H1 (cell line): Measurements from ENCODE around the gene CD59. TPM values are rescaled to one million over a fixed set of nuclear protein-coding genes. Genes with fewer than 3 reads are reported as not detected.

Experiments
- CTCF ChIA-PET: fragments of 300-600 bp; sonication (Branson Sonifier 250); formaldehyde crosslinking; loops from one replicate; lab custom pipeline; 2021; ENCODE audit not compliant: partially characterized antibody; lab: Charles Lee
- POLR2A ChIA-PET: fragments of 300-600 bp; sonication (Branson Sonifier 250); formaldehyde crosslinking; loops from one replicate; lab custom pipeline; 2021; ENCODE audit warnings: inconsistent platforms; ENCODE audit not compliant: partially characterized antibody; lab: Charles Lee
- DNase-seq, 2 experiments: peaks; one replicate each; pipeline versions ENCODE4 v3.0.0 to v3.0.0-alpha.2; 2010 to 2022; ENCODE audit warnings: low spot score in 2 of 2, low read depth in 1 of 2, mixed read lengths in 1 of 2
- FAIRE-seq: peaks from 2 replicates; lab custom pipeline; 2011; peaks lifted over from hg19 to GRCh38; lab: Jason Lieb, UNC
- H2AFZ ChIP-seq: 2 replicates; pipeline ENCODE4 v1.8.1; 2012; ENCODE audit warnings: low read length, inconsistent platforms
- H2AK5ac ChIP-seq: 2 replicates; pipeline ENCODE4 v1.6.1; 2013; ENCODE audit warnings: low read depth, low read length
- H2BK120ac ChIP-seq: replicated peaks from 2 replicates; pipeline ENCODE3; 2013; ENCODE audit warnings: low read depth, low read length, inconsistent platforms
- H2BK12ac ChIP-seq: 2 replicates; pipeline ENCODE4 v1.6.1; 2013; ENCODE audit warnings: low read depth, low read length
- H2BK15ac ChIP-seq: 2 replicates; pipeline ENCODE4 v1.6.1; 2013; ENCODE audit warnings: low read length
- H2BK20ac ChIP-seq: 2 replicates; pipeline ENCODE4 v1.6.1; 2013; ENCODE audit warnings: low read length
- H2BK5ac ChIP-seq: 2 replicates; pipeline ENCODE4 v1.6.1; 2013; ENCODE audit warnings: low read depth, low read length
- H3K14ac ChIP-seq: 2 replicates; pipeline ENCODE4 v1.6.1; 2013; ENCODE audit warnings: inconsistent platforms; ENCODE audit not compliant: insufficient read length
- H3K18ac ChIP-seq: 2 replicates; pipeline ENCODE4 v1.6.1; 2013; ENCODE audit warnings: low read length; ENCODE audit errors: extremely low read depth
- H3K23ac ChIP-seq: 2 replicates; pipeline ENCODE4 v1.6.1; 2013; ENCODE audit warnings: inconsistent platforms; ENCODE audit not compliant: insufficient read length
- H3K23me2 ChIP-seq: 2 replicates; pipeline ENCODE4 v1.6.1; 2013; ENCODE audit warnings: low read depth, low read length
- H3K27ac ChIP-seq: 2 replicates; pipeline ENCODE4 v1.6.1; 2011; ENCODE audit warnings: low read depth, low read length, inconsistent platforms
- H3K27me3 ChIP-seq, 4 experiments: replicated peaks in 1 of 4; 1 replicate in 1 of 4; 2 replicates in 3 of 4; pipeline versions ENCODE4 v1.6.1 to v1.8.1; 2011 to 2013; ENCODE audit warnings: low read length in 3 of 4, mild to moderate bottlenecking in 3 of 4, inconsistent platforms in 2 of 4, mixed read lengths in 2 of 4, moderate library complexity in 1 of 4; ENCODE audit not compliant: control insufficient read depth in 3 of 4, insufficient read depth in 3 of 4; ENCODE audit errors: extremely low read depth in 1 of 4
- H3K36me3 ChIP-seq, 4 experiments: 2 replicates each; pipeline versions ENCODE4 v1.6.1 to v1.8.1; 2011 to 2013; ENCODE audit warnings: mild to moderate bottlenecking in 4 of 4, low read length in 3 of 4, moderate library complexity in 2 of 4, control low read depth in 1 of 4, inconsistent platforms in 1 of 4; ENCODE audit not compliant: insufficient read depth in 4 of 4, control insufficient read depth in 2 of 4
- H3K4ac ChIP-seq: replicated peaks from 2 replicates; pipeline ENCODE3; 2013; ENCODE audit warnings: low read length, low read depth, mixed read lengths, inconsistent platforms; ENCODE audit not compliant: insufficient read length
- H3K4me1 ChIP-seq, 4 experiments: replicated peaks in 1 of 4; 1 replicate in 1 of 4; 2 replicates in 3 of 4; pipeline versions ENCODE4 v1.6.1 to v1.8.1; 2011 to 2013; ENCODE audit warnings: low read length in 3 of 4, inconsistent platforms in 2 of 4, mixed read lengths in 1 of 4; ENCODE audit not compliant: insufficient read depth in 4 of 4, control insufficient read depth in 3 of 4
- H3K4me2 ChIP-seq, 2 experiments: 2 replicates each; pipeline versions ENCODE4 v1.6.1 to v1.8.1; 2011 to 2013; ENCODE audit warnings: low read depth in 2 of 2, low read length in 2 of 2, control low read depth in 1 of 2, inconsistent platforms in 1 of 2, mild to moderate bottlenecking in 1 of 2; ENCODE audit not compliant: insufficient read depth in 1 of 2
- H3K4me3 ChIP-seq, 4 experiments: fragments of 200-600, 300-600 bp in 1 of 4; sonication (generic), shearing (Covaris generic), sonication (Bioruptor Twin) in 1 of 4; 2 replicates each; pipeline versions ENCODE4 v1.5.1 to v1.8.1; 2011 to 2016; ENCODE audit warnings: low read length in 4 of 4, low read depth in 3 of 4, control low read depth in 2 of 4, inconsistent platforms in 2 of 4, mild to moderate bottlenecking in 2 of 4, mixed read lengths in 1 of 4, moderate library complexity in 1 of 4; ENCODE audit not compliant: insufficient read depth in 2 of 4; ENCODE audit errors: extremely low read depth in 1 of 4
- H3K56ac ChIP-seq: replicated peaks from 2 replicates; pipeline ENCODE3; 2013; ENCODE audit warnings: low read depth, mild to moderate bottlenecking, mixed read lengths, low read length, inconsistent platforms; ENCODE audit not compliant: insufficient read length
- H3K79me1 ChIP-seq: 2 replicates; pipeline ENCODE4 v1.6.1; 2013; ENCODE audit warnings: low read depth, low read length, control low read depth
- H3K79me2 ChIP-seq, 2 experiments: 2 replicates each; pipeline versions ENCODE4 v1.6.1 to v1.8.1; 2012 to 2013; ENCODE audit warnings: low read length in 2 of 2, mild to moderate bottlenecking in 2 of 2, inconsistent platforms in 1 of 2; ENCODE audit not compliant: insufficient read depth in 2 of 2, control insufficient read depth in 1 of 2
- H3K9ac ChIP-seq, 4 experiments: replicated peaks in 1 of 4; 1 replicate in 1 of 4; 2 replicates in 3 of 4; pipeline versions ENCODE4 v1.6.1 to v1.8.1; 2011 to 2013; ENCODE audit warnings: low read depth in 3 of 4, low read length in 3 of 4, control low read depth in 2 of 4, mild to moderate bottlenecking in 2 of 4, moderate library complexity in 2 of 4, inconsistent platforms in 1 of 4; ENCODE audit errors: extremely low read depth in 1 of 4
- H3K9me3 ChIP-seq, 2 experiments: 2 replicates each; pipeline versions ENCODE4 v1.6.1 to v1.8.1; 2012 to 2013; ENCODE audit warnings: mild to moderate bottlenecking in 2 of 2, moderate library complexity in 2 of 2, control low read depth in 1 of 2, inconsistent platforms in 1 of 2, low read depth in 1 of 2, low read length in 1 of 2, mixed read lengths in 1 of 2; ENCODE audit not compliant: insufficient read depth in 2 of 2
- H4K20me1 ChIP-seq, 2 experiments: replicated peaks in 1 of 2; 2 replicates each; pipeline versions ENCODE3 to v1.8.1; 2011 to 2013; ENCODE audit warnings: inconsistent platforms in 2 of 2, low read length in 2 of 2, mild to moderate bottlenecking in 1 of 2; ENCODE audit not compliant: insufficient read depth in 2 of 2, control insufficient read depth in 1 of 2
- H4K5ac ChIP-seq: 2 replicates; pipeline ENCODE4 v1.6.1; 2013; ENCODE audit warnings: low read length, low read depth, mixed read lengths, inconsistent platforms; ENCODE audit not compliant: insufficient read length
- H4K8ac ChIP-seq: 2 replicates; pipeline ENCODE4 v1.8.0; 2013; ENCODE audit warnings: mild to moderate bottlenecking, moderate library complexity, low read length, inconsistent platforms; ENCODE audit not compliant: insufficient read depth; ENCODE audit errors: extremely low read depth
- H4K91ac ChIP-seq: replicated peaks from 2 replicates; pipeline ENCODE3; 2013; ENCODE audit warnings: low read length, mixed read lengths, inconsistent platforms; ENCODE audit not compliant: insufficient read length
- EZH2 ChIP-seq: fragments of 200-600 bp; sonication (generic); IDR thresholded peaks from 2 replicates; pipeline ENCODE4 v1.7.1; 2012; ENCODE audit warnings: low read depth, mild to moderate bottlenecking, moderate library complexity, low read length, inconsistent platforms; ENCODE audit not compliant: severe bottlenecking
- KDM1A ChIP-seq: fragments of 200-600, 300-600 bp; sonication (generic); IDR thresholded peaks from 2 replicates; pipeline ENCODE4 v1.7.1; 2016; ENCODE audit warnings: mild to moderate bottlenecking, low read length, borderline replicate concordance
- NANOG ChIP-seq: IDR thresholded peaks from 2 replicates; pipeline ENCODE4 v1.6.1; 2011; ENCODE audit warnings: low read length, low read depth, mild to moderate bottlenecking, inconsistent platforms; ENCODE audit not compliant: insufficient read depth, poor library complexity, severe bottlenecking
- POU5F1 ChIP-seq: IDR thresholded peaks from 2 replicates; pipeline ENCODE4 v1.6.1; 2011; ENCODE audit warnings: low read depth, mild to moderate bottlenecking, low read length, moderate library complexity
- RAD21 ChIP-seq, 2 experiments: IDR thresholded peaks in 1 of 2; conservative IDR thresholded peaks in 1 of 2; 2 replicates each; pipeline ENCODE4 v1.6.1; 2011; ENCODE audit warnings: low read depth in 2 of 2, low read length in 2 of 2, improper control_type of control experiment in 1 of 2, inconsistent platforms in 1 of 2, mild to moderate bottlenecking in 1 of 2, moderate library complexity in 1 of 2
- RFX5 ChIP-seq: IDR thresholded peaks from 2 replicates; pipeline ENCODE4 v1.6.1; 2011; ENCODE audit warnings: low read depth, low read length, improper control_type of control experiment, borderline replicate concordance
- SIX5 ChIP-seq: IDR thresholded peaks from 2 replicates; pipeline ENCODE4 v1.6.1; 2011; ENCODE audit warnings: mild to moderate bottlenecking, low read depth, low read length
- YY1 ChIP-seq: IDR thresholded peaks from 2 replicates; pipeline ENCODE4 v1.6.1; 2011; ENCODE audit warnings: low read depth, mild to moderate bottlenecking, low read length
- ZNF274 ChIP-seq: IDR thresholded peaks from 2 replicates; pipeline ENCODE4 v1.7.0; 2012; ENCODE audit warnings: low read length, borderline replicate concordance; ENCODE audit errors: extremely low read depth
- WGBS, 2 experiments: shearing (Covaris generic) in 1 of 2; methylation state at CpG; one replicate each; pipeline versions ENCODE4 v1.1.6 to v1.1.7; 2013 to 2015; ENCODE audit warnings: low lambda C conversion rate in 2 of 2, mixed read lengths in 2 of 2, inconsistent platforms in 1 of 2, low coverage in 1 of 2, missing lambda C conversion rate in 1 of 2; ENCODE audit not compliant: insufficient replicate concordance in 2 of 2, insufficient coverage in 1 of 2, insufficient read length in 1 of 2; ENCODE audit errors: extremely low coverage in 1 of 2, missing lambda C conversion rate in 1 of 2; 5-methylcytosine and 5-hydroxymethylcytosine counted together
- polyA plus RNA-seq, 7 experiments: library from polyadenylated mRNA; depleted of rRNA in 3 of 7; stranded (reverse) in 5 of 7; unstranded in 2 of 7; fragments of >200 nt in 5 of 7; fragments of 200-250 nt in 2 of 7; gene quantifications; 1 replicate in 5 of 7; 2 replicates in 1 of 7; 4 replicates in 1 of 7; pipeline versions ENCODE4 v1.2.1 to v1.2.3, GENCODE V29; 2011 to 2013; ENCODE audit warnings: missing spikeins in 2 of 7, mixed read lengths in 2 of 7
- total RNA-seq: library from RNA; stranded (reverse); fragmentation: NEBNext Ultra II Directional; extraction: Animal tissue kit (Norgen Biotek cat#: 25700); gene quantifications from 2 replicates; pipeline ENCODE4 v1.2.1, GENCODE V29; 2021
- TF ChIP-seq, protein P1 (sequence below): IDR thresholded peaks from 2 replicates; pipeline ENCODE4 v1.6.1; 2012; ENCODE audit warnings: inconsistent platforms

The CD59 gene
- total and polyA plus RNA-seq, 2 of the 8 experiments (the other 6 are each of a cell fraction or from before 2014, with no cell fraction given): 63.1 to 90.3 TPM

GRCh38 chr11:33761471-33761870 lies 25.2 kb upstream of the CD59 start:
- H3K4me3 ChIP-seq: no peak overlapping the region
- no peaks in the 10 kb centered on the region for H4K20me1 ChIP-seq
- DNase-seq (no peak), FAIRE-seq (no peak)
- no peak overlapping the region for H3K4ac ChIP-seq
- no peak overlapping the region for H2BK5ac ChIP-seq
- no peak overlapping the region for H2AK5ac ChIP-seq
- H3K4me1 ChIP-seq: no peaks in the 10 kb centered on the region
- no peak overlapping the region for H2BK20ac ChIP-seq
- H3K27me3 ChIP-seq: no peaks in the 10 kb centered on the region
- H3K18ac ChIP-seq: no peak overlapping the region
- peaks cover 0 to 18% (median 0%) of the 10 kb centered on the region in 4 experiments; a peak in 4 of 8 replicates for H3K36me3 ChIP-seq
- no peak overlapping the region for H4K8ac ChIP-seq
- CTCF ChIA-PET: interaction anchor here (0.5 to 1.0 kb wide), 3 partner anchors 13 to 785 kb away, joined by 3 read pairs; no protein-coding TSS in a partner anchor
- H2AFZ ChIP-seq: no peak overlapping the region
- H3K23me2 ChIP-seq: no peaks in the 10 kb centered on the region
- H2BK120ac ChIP-seq: no peak overlapping the region
- H4K5ac ChIP-seq: no peak overlapping the region
- H3K79me1 ChIP-seq: no peaks in the 10 kb centered on the region
- H3K79me2 ChIP-seq: no peaks in the 10 kb centered on the region
- no peak overlapping the region for H4K91ac ChIP-seq
- H3K4me2 ChIP-seq: no peak overlapping the region
- H3K9ac ChIP-seq: no peak overlapping the region
- H2BK15ac ChIP-seq: no peak overlapping the region
- H3K23ac ChIP-seq: no peak overlapping the region
- H3K9me3 ChIP-seq: no peaks in the 10 kb centered on the region
- H3K14ac ChIP-seq: no peak overlapping the region
- POLR2A ChIA-PET: interaction anchor here (0.9 kb wide), 1 partner anchor 9 kb away, joined by 3 read pairs; no protein-coding TSS in a partner anchor
- 90% methylated on average over 2 of the region's 2 CpGs; no CpG with 5 or more reads in 1 of the 2 experiments for WGBS, 2 experiments
- no peak overlapping the region for H3K56ac ChIP-seq
- TF ChIP-seq NANOG (no peak), RAD21 (IDR thresholded peaks at IDR 0.05 in 1 of 2, conservative IDR thresholded peaks at IDR 0.05 in 1 of 2; ENCODE audit: low read depth in 2 of 2, low read length in 2 of 2) (no peak), RFX5 (no peak), EZH2 (no peak), ZNF274 (no peak), POU5F1 (no peak), KDM1A (no peak), SIX5 (no peak), YY1 (no peak)
- TF ChIP-seq, protein P1, sequence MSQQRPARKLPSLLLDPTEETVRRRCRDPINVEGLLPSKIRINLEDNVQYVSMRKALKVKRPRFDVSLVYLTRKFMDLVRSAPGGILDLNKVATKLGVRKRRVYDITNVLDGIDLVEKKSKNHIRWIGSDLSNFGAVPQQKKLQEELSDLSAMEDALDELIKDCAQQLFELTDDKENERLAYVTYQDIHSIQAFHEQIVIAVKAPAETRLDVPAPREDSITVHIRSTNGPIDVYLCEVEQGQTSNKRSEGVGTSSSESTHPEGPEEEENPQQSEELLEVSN: no peak
- no peak overlapping the region for H2BK12ac ChIP-seq
- no peak overlapping the region for H3K27ac ChIP-seq
